Measurements from ENCODE around the gene TAGAP.
A peak's percentile ranks its signal among the peaks of the same experiment; 100 is the strongest.
"Not testable (repeated sequence)": the region's sequence is repeated elsewhere in the genome, so short reads cannot be mapped to it uniquely, and the experiment has no call there.

TAGAP gene

GRCh38 chr6:159043947-159044346, 844 bp downstream of the TAGAP start:
- DNase-seq (ENCODE audit: low read depth) = no peak

GRCh38 chr6:159043251-159043650, 1.5 kb downstream of the TAGAP start:
- no peak for DNase-seq (ENCODE audit: low read depth)

- no peak for DNase-seq (ENCODE audit: low read depth)
Observed at GRCh38 chr6:159042826-159043181, 2.0 kb downstream of the TAGAP start.

GRCh38 chr6:159042003-159042825, 2.6 kb downstream of the TAGAP start:
- DNase-seq (ENCODE audit: low read depth) = peak; percentile 17

GRCh38 chr6:159041181-159041580, 3.6 kb downstream of the TAGAP start:
- DNase-seq (ENCODE audit: low read depth) = no peak

GRCh38 chr6:159039885-159040258, 4.9 kb downstream of the TAGAP start:
- DNase-seq (ENCODE audit: low read depth) = no peak

- no peak for DNase-seq (ENCODE audit: low read depth)
Observed at GRCh38 chr6:159038914-159039884, 5.6 kb downstream of the TAGAP start.

- DNase-seq (ENCODE audit: low read depth) = not testable (repeated sequence)
Observed at GRCh38 chr6:159038318-159038717, 6.5 kb downstream of the TAGAP start.

- DNase-seq (ENCODE audit: low read depth) = no peak
Observed at GRCh38 chr6:159037756-159038290, 7.0 kb downstream of the TAGAP start.

- no peak for DNase-seq (ENCODE audit: low read depth)
Observed at GRCh38 chr6:159036673-159037072, 8.1 kb downstream of the TAGAP start.

- no peak for DNase-seq (ENCODE audit: low read depth)
Observed at GRCh38 chr6:159035891-159036290, 8.9 kb downstream of the TAGAP start.

GRCh38 chr6:159033160-159034049, 11.4 kb downstream of the TAGAP start:
- no peak for DNase-seq (ENCODE audit: low read depth)

GRCh38 chr6:159031846-159032245, 12.9 kb downstream of the TAGAP start:
- DNase-seq (ENCODE audit: low read depth) = no peak

- no peak for DNase-seq (ENCODE audit: low read depth)
Observed at GRCh38 chr6:159030168-159030567, 14.6 kb downstream of the TAGAP start.

- not testable (repeated sequence) for DNase-seq (ENCODE audit: low read depth)
Observed at GRCh38 chr6:159025224-159025623, 19.6 kb downstream of the TAGAP start.

GRCh38 chr6:159023893-159024292, 20.9 kb downstream of the TAGAP start:
- DNase-seq (ENCODE audit: low read depth) = no peak

- DNase-seq (ENCODE audit: low read depth) = no peak
Observed at GRCh38 chr6:159020011-159020410, 24.8 kb downstream of the TAGAP start.

GRCh38 chr6:159017757-159018559, 26.8 kb downstream of the TAGAP start:
- DNase-seq (ENCODE audit: low read depth) = no peak

- DNase-seq (ENCODE audit: low read depth) = no peak
Observed at GRCh38 chr6:159014406-159014805, 30.4 kb downstream of the TAGAP start.

- no peak for DNase-seq (ENCODE audit: low read depth)
Observed at GRCh38 chr6:159013229-159013628, 31.6 kb downstream of the TAGAP start.

- DNase-seq (ENCODE audit: low read depth) = no peak
Observed at GRCh38 chr6:159012201-159012600, 32.6 kb downstream of the TAGAP start.

All from HS-27A (cell line).